SKM-1 treated with dmso at 0.1 percent for 144 hours (cell line): ENCODE results near the gene HNRNPU.

Experiments used
- DNase-seq: peaks from one replicate; lab custom pipeline; 2025; ENCODE audit not compliant: unreplicated experiment; lab: John Stamatoyannopoulos, UW

The HNRNPU gene

DNA sequence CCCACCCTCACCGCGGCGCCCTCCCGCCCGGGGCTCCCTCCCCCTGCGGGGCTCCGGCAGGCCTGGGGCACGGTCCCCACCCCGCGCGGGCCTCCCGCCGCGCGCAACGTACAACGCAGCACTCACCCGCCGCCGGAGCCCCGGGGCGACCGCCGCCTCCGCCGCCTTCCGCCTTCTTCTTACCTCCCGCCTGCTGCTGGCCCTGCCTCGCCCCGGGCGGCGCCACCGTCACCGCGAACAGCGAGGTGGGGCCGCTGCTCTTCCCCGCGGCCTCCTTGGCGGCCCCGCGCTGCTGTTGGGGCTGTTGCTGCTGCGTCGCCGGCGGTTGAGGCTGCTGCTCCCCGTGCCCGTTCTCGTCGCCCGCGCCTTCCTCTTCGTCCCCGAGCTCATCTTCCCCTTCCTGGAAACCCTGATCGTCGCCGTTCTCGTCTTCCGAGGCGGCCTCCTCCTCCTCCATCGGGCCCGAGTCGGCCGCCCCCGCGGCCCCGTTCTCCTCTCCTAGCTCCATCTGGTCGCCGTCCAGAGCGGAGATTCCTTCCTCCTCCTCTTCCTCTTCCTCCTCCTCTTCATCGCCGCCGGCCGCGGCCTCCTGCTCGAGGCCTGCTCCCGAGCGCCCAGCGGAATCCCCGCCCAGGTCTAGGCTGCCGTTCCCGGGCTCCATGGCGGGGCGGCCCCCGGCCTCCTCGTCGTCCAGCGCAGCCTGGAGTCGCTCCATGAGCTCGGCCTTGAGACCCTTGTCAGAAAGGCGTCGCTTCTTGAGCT, 671 bp downstream of the HNRNPU start:
- no peak for DNase-seq

DNA sequence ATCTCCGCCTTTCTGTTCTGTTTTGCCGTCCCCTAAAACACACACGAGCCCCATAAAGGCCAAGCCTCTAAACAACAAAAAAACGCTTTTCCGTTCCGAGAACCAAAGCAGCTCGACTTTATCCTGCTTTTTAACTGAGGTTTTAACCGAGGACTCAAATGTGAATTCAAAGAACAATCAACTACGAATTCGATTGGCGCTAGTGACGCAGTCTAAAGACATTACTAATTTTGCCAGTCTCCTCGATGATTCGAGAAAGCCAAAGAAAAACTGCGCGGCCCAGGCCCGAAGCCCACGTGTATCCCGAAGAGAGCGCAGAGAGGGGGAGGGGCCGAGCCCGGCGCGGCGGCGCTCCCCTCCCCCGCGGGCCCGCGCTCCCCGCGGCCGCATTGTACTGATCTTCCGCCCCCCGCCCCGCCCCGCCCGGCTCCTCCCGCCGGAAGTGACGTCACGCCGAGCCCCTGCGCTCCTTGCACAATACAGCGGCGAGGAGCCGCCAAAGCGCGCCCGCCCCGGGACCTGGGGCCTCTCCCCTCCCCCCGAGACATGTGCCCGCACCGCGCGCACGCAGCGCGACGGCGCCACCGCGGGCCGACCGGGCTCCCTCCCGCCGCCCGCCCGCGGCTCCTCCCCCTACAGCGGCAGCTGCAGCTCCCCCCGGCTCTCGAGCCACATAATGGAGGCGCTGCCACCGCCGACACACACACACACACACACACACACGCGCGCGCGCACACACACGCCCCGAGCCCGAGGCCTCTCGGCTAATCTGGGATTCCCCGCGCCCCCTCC, 1.4 kb downstream of the HNRNPU start:
- peak; percentile 90 for DNase-seq

DNA sequence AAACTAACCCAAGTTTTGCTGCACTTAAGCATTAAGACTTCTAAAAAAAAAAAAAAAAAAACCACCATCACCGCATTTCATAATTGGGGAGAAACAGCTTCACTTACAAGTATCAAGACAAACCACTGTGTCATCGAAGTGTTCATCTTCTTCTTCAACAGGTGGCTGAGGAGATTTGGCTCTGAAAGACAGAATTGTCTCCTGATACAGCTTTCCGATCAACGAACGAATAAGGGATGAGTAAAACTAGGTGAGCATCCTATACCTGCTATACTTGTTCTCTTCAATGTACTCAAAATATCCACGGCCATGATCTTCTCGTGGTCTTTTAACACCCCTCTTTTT, 2.0 kb downstream of the HNRNPU start:
- peak; percentile 36 for DNase-seq

DNA sequence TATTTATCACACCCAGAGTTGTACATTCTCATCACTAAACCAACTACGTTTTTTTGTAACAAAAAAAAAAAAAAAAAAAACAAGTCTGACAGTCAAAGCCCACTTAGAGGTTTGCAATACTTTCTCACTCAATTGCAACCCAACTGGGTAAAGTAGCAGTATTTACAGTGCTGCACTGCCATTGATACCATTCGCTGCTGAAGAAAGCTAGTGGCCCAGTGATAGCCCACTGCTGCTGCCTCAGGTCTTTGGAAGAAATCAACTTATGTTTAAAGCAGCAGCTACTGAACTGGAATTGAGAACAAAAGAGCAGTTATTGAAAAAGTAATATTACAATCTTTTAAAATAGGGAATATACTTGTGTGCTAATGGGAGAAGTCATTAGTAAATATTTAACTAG, 2.7 kb downstream of the HNRNPU start:
- no peak for DNase-seq

DNA sequence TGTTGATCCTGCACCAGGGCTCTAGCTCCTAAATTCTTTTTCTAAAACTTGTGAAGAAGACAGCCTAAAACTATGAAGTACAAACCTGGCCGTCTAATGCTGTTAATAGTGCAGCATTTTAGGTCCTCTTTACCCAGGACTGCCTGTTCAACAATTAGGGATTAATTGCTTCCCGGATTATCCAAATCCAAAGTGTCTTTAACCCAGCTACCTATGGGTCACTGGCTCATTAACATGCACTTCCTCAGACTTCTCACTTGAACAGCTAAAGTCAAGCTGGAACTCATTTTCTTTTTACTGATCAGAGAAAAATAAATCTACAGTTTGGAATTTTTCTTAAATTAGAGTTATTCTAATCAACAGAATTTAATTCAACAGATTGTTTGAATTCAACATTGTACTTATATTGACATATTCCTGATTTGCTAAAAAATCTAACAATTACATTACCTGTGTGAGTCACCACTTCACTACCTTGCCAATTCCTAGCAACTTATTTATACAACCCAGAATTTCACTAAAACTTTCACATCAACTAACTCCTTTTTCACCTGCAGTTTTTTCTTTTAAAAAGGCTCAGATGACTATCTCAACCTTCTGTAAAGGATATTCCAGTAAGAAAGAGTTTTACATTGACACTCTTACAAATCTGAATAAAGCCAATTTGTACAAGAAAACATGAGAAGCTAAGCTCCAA, 3.3 kb downstream of the HNRNPU start:
- DNase-seq = no peak

DNA sequence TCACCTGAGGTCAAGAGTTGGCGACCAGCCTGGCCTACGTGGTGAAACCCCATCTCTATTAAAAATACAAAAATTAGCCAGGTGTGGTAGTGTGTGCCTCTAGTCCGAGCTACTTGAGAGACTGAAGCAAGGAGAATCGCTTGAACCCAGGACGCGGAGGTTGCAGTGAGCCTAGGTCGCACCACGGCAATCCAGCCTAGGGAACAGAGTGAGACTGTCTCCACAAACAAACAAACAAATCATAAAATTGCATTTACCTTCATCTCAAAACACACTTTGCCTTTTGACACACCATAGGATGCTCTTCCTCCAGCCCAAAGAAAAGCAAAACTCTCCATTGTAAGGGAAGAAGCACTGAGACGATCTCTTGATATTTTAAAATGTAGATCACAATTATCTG, 4.3 kb downstream of the HNRNPU start:
- no peak for DNase-seq

DNA sequence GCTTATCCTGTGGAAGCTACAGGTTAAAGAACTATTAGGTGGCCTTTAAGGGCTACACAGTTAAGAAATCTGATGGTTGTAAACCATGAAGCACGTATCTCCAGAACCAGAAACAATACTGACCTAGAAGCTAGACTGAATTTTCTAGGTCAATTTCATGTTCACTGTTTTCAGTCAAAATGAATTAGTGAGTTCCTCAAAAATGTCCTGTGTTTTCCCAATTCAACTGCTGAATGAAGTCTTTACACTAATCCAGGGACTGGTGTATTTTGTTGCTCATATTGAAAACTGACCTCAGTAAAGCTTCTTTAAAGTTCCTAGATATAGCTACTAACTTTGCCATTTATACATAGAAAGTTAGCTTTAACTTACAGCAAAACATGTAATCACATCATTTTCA, 6.0 kb downstream of the HNRNPU start:
- DNase-seq = no peak

DNA sequence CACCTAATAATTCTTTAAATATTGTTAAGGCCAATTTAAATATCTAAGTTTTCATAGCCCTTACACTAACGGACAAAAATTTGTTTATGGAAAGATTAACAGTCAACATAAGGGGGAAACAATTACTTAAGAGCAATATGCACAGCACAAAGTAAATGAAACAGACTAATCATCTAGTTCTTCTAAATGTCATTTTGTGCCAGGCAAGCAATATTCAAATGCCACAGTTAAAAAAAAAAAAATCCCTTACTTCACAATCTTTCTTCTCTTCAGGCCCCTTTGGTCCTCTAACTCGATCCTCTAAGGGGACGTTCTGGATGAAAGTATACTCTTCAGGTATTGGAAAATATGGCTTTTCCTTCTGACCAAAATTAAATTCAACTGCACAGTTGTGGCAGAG, 6.6 kb downstream of the HNRNPU start:
- no peak for DNase-seq

DNA sequence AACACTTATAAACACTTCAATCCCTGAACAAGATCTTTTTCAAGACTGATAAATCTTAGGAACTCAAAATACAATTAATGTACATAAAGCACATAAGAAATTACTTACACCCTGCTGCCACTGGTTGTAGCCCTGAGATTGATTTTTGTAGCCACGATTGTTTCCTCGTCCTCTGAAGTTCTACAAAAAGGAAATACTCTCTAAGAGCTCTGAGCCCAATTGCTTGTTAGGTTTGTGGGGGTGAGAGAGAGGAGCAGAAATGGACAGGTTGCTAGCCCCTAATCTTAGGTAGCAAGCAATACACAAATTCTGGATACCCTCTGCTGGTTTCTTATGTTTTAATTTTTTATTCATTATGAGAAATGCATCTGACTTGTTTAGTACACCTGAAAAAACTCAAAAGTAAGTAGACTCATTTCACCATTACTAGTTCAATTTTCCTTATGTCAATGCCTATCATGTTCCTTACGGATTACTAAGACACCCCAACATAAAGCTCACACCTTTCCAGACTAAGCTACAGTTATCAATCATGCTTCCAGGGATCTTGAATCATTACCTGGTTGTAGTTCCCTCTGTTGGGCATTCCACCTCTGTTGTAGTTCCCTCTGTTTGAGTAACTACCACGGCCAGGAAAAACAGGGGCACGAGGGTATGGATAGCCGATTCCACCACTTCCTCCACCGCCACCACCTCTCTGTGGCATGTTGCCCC, 9.3 kb downstream of the HNRNPU start:
- no peak for DNase-seq

DNA sequence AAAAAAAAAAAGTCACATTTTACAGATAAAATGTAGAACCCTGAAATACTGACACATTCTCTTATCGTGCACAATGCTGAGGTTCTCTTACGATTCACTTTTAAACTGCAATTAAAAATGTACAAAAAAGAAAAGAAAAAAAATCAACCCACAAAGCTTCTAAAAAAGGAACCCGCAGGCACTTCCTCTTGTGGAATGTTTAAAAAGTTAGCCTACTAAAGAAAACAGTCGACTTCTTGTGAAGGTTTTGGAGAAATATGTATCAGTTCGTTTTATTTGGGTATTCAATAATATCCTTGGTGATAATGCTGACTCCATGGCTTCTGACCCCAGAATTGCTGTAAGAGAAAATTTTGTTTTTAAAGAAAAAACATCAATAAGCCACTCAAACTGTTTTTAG, 10.2 kb downstream of the HNRNPU start:
- DNase-seq = no peak

DNA sequence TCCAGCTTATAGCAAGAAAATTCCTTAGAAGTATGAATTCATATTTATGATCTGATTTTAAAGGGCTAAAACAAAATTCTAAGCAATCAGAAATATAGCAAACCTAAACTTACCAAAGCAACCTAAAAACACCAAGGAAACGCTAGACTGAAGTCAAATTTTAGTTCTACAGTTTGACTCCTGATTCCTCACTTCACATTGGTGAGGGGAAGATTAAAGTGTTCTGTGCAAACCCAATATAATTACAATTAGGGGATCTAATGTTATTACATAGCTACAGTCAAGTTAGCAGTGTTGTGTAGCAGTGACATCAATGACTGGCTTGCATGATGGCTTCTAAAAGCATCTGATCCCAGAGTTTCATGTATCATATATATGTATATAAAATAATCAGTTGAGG, 11.6 kb downstream of the HNRNPU start:
- no peak for DNase-seq

DNA sequence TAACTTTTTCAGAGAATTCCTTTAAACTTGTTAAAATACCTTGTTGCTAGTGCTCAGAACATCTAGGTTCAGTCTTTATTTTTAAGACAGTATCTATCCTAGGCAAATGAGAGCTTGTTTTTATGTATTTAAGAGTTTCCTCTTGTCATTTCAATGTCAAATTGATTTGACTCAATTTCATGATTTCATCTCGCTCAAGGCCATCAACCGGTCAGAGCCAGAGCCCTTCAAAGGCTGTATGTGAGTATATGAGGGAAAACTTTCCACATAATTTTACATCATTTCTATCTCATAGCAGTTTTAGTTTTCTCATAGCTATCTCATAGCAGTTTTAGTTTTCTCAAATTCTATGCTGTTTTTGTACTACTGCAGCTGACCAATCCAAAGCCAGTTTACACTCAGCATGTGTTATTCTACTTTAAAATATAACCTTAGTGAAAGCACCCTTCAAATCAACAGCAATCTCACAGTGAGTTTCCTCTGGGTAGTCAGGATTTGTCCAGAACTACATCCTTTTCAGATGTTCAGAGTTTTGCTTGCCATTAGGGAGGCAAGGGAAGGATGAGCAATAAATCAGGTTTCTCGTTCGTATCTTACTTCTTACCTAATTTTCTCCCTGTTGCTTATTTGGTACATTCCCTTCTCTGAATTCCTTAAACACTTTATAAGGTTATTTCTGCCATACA, 12.7 kb downstream of the HNRNPU start:
- no peak for DNase-seq

DNA sequence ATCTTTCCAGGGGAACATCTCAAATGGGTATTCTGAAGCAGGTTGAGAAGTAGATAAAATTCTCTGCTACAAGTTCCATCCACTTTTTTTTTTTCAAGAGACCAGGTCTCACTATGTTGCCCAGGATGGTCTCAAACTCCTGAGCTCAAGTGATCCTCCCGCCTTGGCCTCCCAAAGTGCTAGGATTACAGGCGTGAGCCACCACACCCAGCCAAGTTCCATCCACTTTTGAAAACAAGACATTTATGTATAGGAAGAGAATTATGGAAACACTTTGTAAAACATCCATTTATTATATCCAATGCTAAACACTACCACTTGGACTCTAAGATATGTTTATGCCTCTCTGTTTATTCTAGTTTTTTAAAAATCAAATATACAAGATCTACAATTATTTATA, 13.4 kb downstream of the HNRNPU start:
- no peak for DNase-seq

DNA sequence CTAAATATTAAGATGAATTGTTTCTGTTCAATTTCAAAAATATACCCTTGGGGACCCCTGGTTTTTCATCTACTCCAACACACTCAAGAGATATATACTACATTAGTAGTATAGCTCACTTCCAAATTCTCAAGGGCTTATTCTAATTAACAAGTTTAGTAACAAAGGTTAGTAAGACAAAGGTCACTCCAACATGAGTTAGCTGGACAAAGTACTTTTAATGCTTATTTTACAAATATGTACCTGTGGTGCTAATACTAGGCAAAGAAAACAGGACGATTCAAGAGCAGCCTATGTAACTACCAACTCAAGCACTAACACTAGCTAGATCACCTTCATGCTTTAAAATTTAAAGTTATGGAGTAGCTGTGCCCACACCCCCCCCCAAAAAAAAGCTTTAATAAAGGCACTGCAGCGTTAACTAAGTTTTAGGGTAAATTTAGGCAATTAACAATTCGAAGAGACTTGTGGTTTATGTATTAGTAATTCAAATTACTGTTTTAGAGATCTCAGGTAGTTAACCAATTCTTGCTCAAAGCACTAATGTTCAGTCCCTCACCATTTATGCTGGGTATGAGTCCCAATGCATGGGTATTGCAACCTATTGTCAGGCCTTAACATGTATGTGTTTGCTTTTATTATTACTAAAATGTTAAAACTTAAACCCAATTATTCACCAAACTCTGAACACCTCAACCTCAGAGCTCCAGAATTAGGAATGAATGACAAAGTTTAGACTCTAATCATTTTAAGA, 14.1 kb downstream of the HNRNPU start:
- DNase-seq = no peak

DNA sequence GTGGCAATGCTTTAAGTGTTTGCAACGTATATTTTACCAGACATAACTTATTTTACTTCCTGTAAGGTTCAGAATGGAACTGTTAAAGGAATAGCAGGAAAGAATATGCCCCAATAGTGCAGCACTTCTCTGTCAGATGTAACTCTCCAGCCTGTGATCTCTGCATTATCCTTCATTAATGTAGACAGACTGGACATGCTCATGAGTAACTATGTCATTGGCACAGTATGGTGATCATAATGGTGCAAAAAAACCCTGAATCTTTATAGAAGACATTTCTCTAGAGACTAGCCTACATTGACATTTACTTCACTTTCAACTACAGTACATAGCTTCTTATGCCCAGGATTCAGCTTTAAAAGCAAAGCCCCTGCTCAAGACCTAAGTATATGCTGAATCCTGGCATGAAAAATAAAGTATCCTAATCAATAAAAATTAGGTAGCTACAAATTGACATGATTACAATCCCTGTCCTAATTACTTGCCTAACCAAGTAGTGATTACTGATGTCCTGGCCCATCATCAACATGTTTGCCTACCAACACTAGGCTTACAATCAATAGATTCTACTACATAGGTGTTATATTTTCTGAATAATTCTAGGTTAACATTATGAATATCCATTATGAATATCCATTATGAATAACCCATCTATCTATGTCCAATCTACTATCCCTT, 15.0 kb downstream of the HNRNPU start:
- no peak for DNase-seq

DNA sequence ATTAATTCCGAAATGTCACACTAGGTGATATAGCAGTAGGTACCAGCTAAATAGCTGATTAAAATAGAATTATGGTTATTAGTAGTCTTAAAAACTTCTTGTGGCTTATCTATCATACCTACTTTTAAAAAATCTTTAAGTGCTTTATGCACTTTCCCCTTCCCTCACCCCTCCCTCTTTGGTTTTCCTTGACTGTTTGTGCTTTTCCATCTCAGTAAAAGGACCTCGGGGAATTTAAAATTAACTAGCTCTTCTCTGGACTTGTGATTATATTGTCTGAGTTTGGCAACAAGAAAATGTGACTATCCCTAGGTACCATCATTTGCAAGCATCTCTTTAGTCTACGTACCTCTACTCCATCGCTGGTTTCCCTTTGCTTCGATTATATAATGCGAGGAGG, 17.7 kb downstream of the HNRNPU start:
- DNase-seq = no peak

DNA sequence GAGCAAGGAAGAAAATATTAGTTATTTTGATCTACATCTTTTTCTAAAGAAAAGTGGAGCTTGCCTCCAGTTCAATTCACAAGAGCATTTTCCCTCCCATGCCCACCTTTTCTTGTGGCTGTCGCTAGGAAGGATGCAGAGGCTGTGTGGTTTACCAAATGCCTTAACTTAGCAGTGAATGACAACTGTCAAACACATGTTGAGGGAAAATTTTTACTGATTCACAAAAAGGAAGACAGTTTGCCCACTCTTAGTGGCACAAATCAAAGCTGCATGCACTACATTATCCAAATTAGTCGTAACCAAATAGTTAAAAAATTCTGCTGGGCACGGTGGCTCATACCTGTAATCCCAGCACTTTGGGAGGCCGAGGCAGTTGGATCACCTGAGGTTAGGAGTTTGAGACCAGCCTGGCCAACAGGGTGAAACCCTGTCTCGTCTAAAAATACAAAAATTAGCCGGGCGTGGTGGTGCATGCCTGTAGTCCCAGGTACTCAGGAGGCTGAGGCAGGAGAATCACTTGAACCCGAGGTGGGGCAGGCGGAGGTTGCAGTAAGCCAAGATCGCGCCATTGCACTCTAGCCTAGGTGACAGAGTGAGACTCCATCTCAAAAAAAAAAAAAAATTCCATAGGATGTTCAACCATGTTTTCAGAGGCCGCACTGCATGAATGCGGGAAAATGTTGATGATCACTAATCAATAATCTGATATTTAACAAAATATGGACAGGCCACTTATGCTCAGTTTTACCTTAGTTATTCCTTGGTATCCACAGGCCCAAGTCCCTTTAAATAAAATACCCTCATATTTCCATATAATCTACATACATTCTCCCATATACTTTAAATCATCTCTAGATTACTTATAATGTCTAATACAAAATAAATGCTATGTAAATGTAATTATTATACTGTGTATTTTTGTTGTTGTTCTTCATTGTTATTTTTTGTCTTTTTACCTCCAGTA, 19.9 kb downstream of the HNRNPU start:
- no peak for DNase-seq

DNA sequence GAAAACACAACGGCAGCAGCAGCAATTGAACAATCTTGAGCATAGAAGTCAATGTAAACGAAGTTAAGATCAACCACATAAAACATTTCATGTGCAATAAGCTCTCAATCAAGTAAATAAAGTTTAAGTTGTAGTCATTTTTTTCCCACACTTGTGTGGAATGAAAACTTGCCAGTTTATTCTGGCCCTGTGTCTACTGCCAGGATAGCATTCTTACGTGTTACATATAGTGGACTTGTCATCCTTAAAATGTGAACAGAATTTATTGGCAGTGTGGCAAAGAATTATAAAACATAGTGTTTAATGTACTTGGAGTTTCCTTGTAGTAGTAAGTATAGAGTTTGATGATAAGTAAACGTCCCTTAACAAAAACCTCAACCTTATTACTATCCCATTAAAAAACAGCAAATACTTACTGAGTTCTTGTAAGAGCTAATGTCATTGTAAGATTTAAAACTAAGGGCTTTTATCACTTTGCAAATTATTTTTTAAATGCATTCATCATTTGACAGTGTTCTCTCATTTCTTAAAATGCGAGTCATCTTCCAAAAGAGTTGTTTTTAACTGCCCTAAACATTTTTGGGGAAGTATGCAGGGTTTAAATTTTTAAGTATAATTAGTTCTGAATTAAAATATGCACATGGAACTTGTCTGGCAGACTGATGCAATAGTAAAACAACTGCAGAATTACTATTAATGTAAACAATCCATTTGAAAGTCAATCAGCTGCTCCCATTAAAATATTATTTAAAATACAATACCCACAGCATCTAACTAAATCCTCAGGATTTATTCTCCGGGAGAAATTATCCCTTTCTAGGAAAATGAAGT, 21.0 kb downstream of the HNRNPU start:
- no peak for DNase-seq
